Glutamatergic neuron (in vitro differentiated cells): ENCODE measurements around the gene ABCG1. TPM values are rescaled to one million over a fixed set of nuclear protein-coding genes. Genes with fewer than 3 reads are reported as not detected.

ENCODE experiments used
- DNase-seq: peaks from one replicate; pipeline ENCODE4 v3.0.0; 2022
- H3K27ac Mint-ChIP-seq: one replicate; pipeline ENCODE4 v1.8.0; 2020; ENCODE audit warnings: mild to moderate bottlenecking, mixed read lengths, inconsistent platforms; ENCODE audit not compliant: unreplicated experiment
- H3K27me3 Mint-ChIP-seq: one replicate; pipeline ENCODE4 v1.8.0; 2020; ENCODE audit warnings: mild to moderate bottlenecking, moderate library complexity, mixed read lengths, inconsistent platforms; ENCODE audit not compliant: unreplicated experiment
- H3K36me3 Mint-ChIP-seq: one replicate; pipeline ENCODE4 v1.8.0; 2020; ENCODE audit warnings: mild to moderate bottlenecking, mixed read lengths, inconsistent platforms; ENCODE audit not compliant: unreplicated experiment
- H3K4me1 Mint-ChIP-seq: one replicate; pipeline ENCODE4 v1.8.0; 2020; ENCODE audit warnings: mild to moderate bottlenecking, low read depth, mixed read lengths, inconsistent platforms; ENCODE audit not compliant: unreplicated experiment
- H3K4me3 Mint-ChIP-seq: one replicate; pipeline ENCODE4 v1.8.0; 2020; ENCODE audit warnings: mild to moderate bottlenecking, mixed read lengths, inconsistent platforms; ENCODE audit not compliant: unreplicated experiment
- H3K9me3 Mint-ChIP-seq: one replicate; pipeline ENCODE4 v1.8.0; 2020; ENCODE audit warnings: mild to moderate bottlenecking, moderate library complexity, mixed read lengths, inconsistent platforms; ENCODE audit not compliant: unreplicated experiment
- CTCF ChIP-seq: fragments of 200-600 bp; sonication (generic); IDR thresholded peaks from one replicate; pipeline ENCODE4 v1.5.0; 2021; ENCODE audit not compliant: partially characterized antibody, unreplicated experiment
- total RNA-seq: library from RNA; stranded (reverse); fragmentation: NEBNext Ultra II Directional; extraction: Animal tissue kit (Norgen Biotek cat#: 25700); gene quantifications from one replicate; pipeline ENCODE4 v1.2.1, GENCODE V29; 2021; ENCODE audit not compliant: unreplicated experiment

The ABCG1 gene
- total RNA-seq, 1 donor from 2014 or later, result 31.9 TPM

- peaks cover 5% of the 10 kb centered on the region for H3K9me3 Mint-ChIP-seq
- no peaks in the 10 kb centered on the region for H3K27me3 Mint-ChIP-seq
- peaks cover 5% of the 10 kb centered on the region for H3K36me3 Mint-ChIP-seq
- H3K27ac Mint-ChIP-seq, result no peak overlapping the region
- no peak overlapping the region for H3K4me3 Mint-ChIP-seq
- TF ChIP-seq CTCF, result no peak
- H3K4me1 Mint-ChIP-seq, result no peaks in the 10 kb centered on the region
- DNase-seq, result no peak
Observed at GRCh38 chr21:42201615-42202161, 17.3 kb upstream of the ABCG1 start.

- H3K4me1 Mint-ChIP-seq, result no peaks in the 10 kb centered on the region
- H3K27ac Mint-ChIP-seq, result no peak overlapping the region
- no peak overlapping the region for H3K4me3 Mint-ChIP-seq
- DNase-seq, result no peak
- H3K9me3 Mint-ChIP-seq, result peaks cover 5% of the 10 kb centered on the region
- H3K27me3 Mint-ChIP-seq, result no peaks in the 10 kb centered on the region
- TF ChIP-seq CTCF, result no peak
- peaks cover 5% of the 10 kb centered on the region for H3K36me3 Mint-ChIP-seq
Observed at GRCh38 chr21:42202321-42202720, 16.6 kb upstream of the ABCG1 start.

GRCh38 chr21:42203321-42203720 is 15.6 kb upstream of the ABCG1 start:
- H3K4me3 Mint-ChIP-seq, result no peak overlapping the region
- no peak for TF ChIP-seq CTCF
- no peak overlapping the region for H3K27ac Mint-ChIP-seq
- H3K9me3 Mint-ChIP-seq, result peaks cover 5% of the 10 kb centered on the region
- H3K36me3 Mint-ChIP-seq, result peaks cover 5% of the 10 kb centered on the region
- H3K4me1 Mint-ChIP-seq, result no peaks in the 10 kb centered on the region
- no peak for DNase-seq
- no peaks in the 10 kb centered on the region for H3K27me3 Mint-ChIP-seq

GRCh38 chr21:42203936-42204335 is 15.0 kb upstream of the ABCG1 start:
- no peak overlapping the region for H3K4me3 Mint-ChIP-seq

More at GRCh38 chr21:42203936-42204335, 15.0 kb upstream of the ABCG1 start:
- Mint-ChIP-seq H3K27ac (no peak overlapping the region), H3K4me1 (no peaks in the 10 kb centered on the region), H3K27me3 (no peaks in the 10 kb centered on the region), H3K36me3 (peaks cover 5% of the 10 kb centered on the region), H3K9me3 (peaks cover 5% of the 10 kb centered on the region)
- DNase-seq, result no peak
- TF ChIP-seq CTCF, result no peak
